ENCODE results near the gene ALKBH3.

Gene ALKBH3

DNA sequence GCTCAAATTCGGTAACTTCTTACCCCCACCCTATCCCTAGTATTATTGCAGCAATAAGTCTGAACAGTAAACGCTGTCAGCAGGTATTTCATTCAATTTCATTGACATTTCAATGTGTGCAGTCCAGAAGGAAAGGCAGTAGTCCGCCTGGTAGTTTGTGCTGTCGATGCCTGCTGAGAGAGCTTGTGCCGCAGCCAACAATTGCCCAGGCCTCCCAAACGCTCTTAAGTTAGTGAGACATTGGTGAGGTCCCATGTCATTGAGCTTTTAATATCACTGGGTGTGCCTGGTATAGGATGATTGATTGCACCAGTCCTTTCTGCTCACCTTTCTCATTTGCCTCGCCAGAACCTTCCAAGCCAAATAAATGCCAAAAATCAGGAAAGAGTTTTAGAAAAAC lies 28.1 kb downstream of the ALKBH3 start:
- TF ChIP-seq OSR1 (CRISPR knock-in tag; IDR thresholded peaks at IDR 0.05) (no peak), RARB (CRISPR knock-in tag; IDR thresholded peaks at IDR 0.05) (no peak)
- no peak for ATAC-seq

DNA sequence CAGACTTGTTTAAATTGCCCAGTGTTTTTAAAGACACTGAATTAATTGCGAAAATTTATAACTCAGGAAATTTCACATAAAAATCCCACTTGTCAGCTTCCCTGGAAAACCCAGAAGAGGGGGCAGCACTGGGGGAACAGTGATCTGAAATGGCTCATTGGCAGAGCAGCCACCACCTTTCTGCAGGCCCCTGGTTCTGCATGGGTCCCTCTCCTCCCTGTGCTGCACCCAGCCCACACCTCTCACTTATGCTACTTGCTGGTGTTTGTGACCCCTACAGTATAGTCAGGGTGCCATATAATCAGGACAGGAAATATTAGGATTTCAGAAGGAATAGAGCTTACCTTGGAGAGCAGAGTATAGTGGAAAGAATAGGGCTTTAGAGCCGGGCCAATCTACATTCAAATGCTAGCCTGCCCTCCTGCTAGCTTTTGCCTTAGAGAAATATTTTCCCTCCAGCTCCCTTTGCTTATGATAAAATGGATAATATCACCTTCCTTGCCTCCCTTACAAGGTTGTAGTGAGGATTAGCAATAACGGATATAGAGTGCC lies 33.3 kb downstream of the ALKBH3 start:
- no peak for ATAC-seq
- TF ChIP-seq GLIS3 (CRISPR knock-in tag; IDR thresholded peaks at IDR 0.05) (no peak), TCF4 (CRISPR knock-in tag; IDR thresholded peaks at IDR 0.05; ENCODE audit: borderline replicate concordance) (no peak), OSR1 (CRISPR knock-in tag; IDR thresholded peaks at IDR 0.05) (no peak), TOX (CRISPR knock-in tag; IDR thresholded peaks at IDR 0.05; ENCODE audit: borderline replicate concordance) (no peak), ZFP30 (CRISPR knock-in tag; IDR thresholded peaks at IDR 0.05) (no peak), PPARA (CRISPR knock-in tag; IDR thresholded peaks at IDR 0.05; ENCODE audit: borderline replicate concordance) (no peak), BACH2 (CRISPR knock-in tag; IDR thresholded peaks at IDR 0.05; ENCODE audit: borderline replicate concordance) (no peak)

DNA sequence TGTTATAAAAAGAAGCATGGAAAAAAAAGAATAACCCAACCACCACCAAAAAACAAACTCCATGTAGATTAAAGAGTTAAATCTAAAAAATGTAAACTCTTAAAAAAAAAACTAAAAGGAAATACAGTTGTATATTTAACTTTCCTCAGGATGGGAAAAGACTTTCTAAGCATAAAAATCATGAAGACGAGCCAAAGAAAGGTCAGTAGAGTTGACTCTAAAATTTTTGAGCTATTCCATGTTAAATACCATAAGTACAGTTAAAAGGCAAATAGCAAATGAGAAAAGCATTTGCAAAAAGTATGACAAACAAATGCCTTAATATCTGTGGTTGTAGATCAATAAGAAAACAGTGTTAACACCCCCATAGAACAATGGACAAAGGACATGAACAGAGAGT lies 33.8 kb downstream of the ALKBH3 start:
- ATAC-seq = no peak
- no peak for TF ChIP-seq ARNTL (CRISPR knock-in tag; IDR thresholded peaks at IDR 0.05; ENCODE audit: borderline replicate concordance, low read depth)
- TF ChIP-seq TCF4 (CRISPR knock-in tag; IDR thresholded peaks at IDR 0.05; ENCODE audit: borderline replicate concordance) = no peak
- no peak for TF ChIP-seq ZNF8 (CRISPR knock-in tag; IDR thresholded peaks at IDR 0.05)
- TF ChIP-seq ISL1 (CRISPR knock-in tag; IDR thresholded peaks at IDR 0.05) = no peak
- TF ChIP-seq RARB (CRISPR knock-in tag; IDR thresholded peaks at IDR 0.05) = no peak
- no peak for TF ChIP-seq ZNF70 (CRISPR knock-in tag; IDR thresholded peaks at IDR 0.05)
- TF ChIP-seq SNAI2 (CRISPR knock-in tag; IDR thresholded peaks at IDR 0.05) = no peak
- TF ChIP-seq, protein P1, sequence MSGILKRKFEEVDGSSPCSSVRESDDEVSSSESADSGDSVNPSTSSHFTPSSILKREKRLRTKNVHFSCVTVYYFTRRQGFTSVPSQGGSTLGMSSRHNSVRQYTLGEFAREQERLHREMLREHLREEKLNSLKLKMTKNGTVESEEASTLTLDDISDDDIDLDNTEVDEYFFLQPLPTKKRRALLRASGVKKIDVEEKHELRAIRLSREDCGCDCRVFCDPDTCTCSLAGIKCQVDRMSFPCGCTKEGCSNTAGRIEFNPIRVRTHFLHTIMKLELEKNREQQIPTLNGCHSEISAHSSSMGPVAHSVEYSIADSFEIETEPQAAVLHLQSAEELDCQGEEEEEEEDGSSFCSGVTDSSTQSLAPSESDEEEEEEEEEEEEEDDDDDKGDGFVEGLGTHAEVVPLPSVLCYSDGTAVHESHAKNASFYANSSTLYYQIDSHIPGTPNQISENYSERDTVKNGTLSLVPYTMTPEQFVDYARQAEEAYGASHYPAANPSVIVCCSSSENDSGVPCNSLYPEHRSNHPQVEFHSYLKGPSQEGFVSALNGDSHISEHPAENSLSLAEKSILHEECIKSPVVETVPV (CRISPR knock-in tag; IDR thresholded peaks at IDR 0.05) = no peak
- TF ChIP-seq, protein P2, sequence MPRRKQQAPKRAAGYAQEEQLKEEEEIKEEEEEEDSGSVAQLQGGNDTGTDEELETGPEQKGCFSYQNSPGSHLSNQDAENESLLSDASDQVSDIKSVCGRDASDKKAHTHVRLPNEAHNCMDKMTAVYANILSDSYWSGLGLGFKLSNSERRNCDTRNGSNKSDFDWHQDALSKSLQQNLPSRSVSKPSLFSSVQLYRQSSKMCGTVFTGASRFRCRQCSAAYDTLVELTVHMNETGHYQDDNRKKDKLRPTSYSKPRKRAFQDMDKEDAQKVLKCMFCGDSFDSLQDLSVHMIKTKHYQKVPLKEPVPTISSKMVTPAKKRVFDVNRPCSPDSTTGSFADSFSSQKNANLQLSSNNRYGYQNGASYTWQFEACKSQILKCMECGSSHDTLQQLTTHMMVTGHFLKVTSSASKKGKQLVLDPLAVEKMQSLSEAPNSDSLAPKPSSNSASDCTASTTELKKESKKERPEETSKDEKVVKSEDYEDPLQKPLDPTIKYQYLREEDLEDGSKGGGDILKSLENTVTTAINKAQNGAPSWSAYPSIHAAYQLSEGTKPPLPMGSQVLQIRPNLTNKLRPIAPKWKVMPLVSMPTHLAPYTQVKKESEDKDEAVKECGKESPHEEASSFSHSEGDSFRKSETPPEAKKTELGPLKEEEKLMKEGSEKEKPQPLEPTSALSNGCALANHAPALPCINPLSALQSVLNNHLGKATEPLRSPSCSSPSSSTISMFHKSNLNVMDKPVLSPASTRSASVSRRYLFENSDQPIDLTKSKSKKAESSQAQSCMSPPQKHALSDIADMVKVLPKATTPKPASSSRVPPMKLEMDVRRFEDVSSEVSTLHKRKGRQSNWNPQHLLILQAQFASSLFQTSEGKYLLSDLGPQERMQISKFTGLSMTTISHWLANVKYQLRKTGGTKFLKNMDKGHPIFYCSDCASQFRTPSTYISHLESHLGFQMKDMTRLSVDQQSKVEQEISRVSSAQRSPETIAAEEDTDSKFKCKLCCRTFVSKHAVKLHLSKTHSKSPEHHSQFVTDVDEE (CRISPR knock-in tag; IDR thresholded peaks at IDR 0.05) = no peak

DNA sequence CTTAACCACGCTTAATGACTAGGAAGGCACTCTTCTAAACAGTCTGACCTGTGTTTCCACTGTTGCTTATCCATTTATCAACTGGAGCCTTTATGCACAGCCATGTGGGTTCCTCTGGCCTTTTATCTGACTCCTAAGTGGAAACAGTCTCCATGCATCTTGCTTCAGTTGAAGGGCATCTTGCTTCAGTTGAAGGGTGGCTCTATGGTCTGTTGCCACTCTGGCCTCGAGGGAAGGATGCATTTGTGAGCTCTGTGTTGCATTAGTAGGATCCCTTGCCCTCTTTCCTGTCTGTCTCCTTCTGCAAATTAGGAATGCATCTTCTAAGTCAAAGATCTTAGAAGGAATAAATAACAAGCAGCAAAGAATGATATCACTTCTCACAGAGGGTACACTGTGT lies 36.0 kb downstream of the ALKBH3 start:
- TF ChIP-seq ZNF565 (CRISPR knock-in tag; conservative IDR thresholded peaks at IDR 0.05; ENCODE audit: low read depth) (peak; percentile 78; the same call in 1 of the 2 replicates), TCF4 (CRISPR knock-in tag; IDR thresholded peaks at IDR 0.05; ENCODE audit: borderline replicate concordance) (peak; percentile 96), GLIS3 (CRISPR knock-in tag; IDR thresholded peaks at IDR 0.05) (0 out of 2 replicates have a peak, but pooled peaks have one; percentile 35), ARNTL (CRISPR knock-in tag; IDR thresholded peaks at IDR 0.05; ENCODE audit: borderline replicate concordance, low read depth) (0 out of 2 replicates have a peak, but pooled peaks have one; percentile 41), ZFP3 (CRISPR knock-in tag; IDR thresholded peaks at IDR 0.05) (0 out of 2 replicates have a peak, but pooled peaks have one; percentile 60), ZNF70 (CRISPR knock-in tag; IDR thresholded peaks at IDR 0.05) (peak; percentile 65; the same call in 1 of the 2 replicates), RARB (CRISPR knock-in tag; IDR thresholded peaks at IDR 0.05) (no peak), PPARA (CRISPR knock-in tag; IDR thresholded peaks at IDR 0.05; ENCODE audit: borderline replicate concordance) (0 out of 2 replicates have a peak, but pooled peaks have one; percentile 29)
- TF ChIP-seq, protein P3, sequence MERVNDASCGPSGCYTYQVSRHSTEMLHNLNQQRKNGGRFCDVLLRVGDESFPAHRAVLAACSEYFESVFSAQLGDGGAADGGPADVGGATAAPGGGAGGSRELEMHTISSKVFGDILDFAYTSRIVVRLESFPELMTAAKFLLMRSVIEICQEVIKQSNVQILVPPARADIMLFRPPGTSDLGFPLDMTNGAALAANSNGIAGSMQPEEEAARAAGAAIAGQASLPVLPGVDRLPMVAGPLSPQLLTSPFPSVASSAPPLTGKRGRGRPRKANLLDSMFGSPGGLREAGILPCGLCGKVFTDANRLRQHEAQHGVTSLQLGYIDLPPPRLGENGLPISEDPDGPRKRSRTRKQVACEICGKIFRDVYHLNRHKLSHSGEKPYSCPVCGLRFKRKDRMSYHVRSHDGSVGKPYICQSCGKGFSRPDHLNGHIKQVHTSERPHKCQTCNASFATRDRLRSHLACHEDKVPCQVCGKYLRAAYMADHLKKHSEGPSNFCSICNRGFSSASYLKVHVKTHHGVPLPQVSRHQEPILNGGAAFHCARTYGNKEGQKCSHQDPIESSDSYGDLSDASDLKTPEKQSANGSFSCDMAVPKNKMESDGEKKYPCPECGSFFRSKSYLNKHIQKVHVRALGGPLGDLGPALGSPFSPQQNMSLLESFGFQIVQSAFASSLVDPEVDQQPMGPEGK (CRISPR knock-in tag; IDR thresholded peaks at IDR 0.05; ENCODE audit: borderline replicate concordance) = no peak
- TF ChIP-seq, protein P2 (CRISPR knock-in tag; IDR thresholded peaks at IDR 0.05) = peak; percentile 96; the same call in 1 of the 2 replicates
- peak; percentile 43; the same call in 1 of the 3 replicates for ATAC-seq

Data from SK-N-SH treated with all-trans-retinoic acid at 6 μM for 48 hours (cell line).